Sigmoid colon (tissue), 4 donors: Measurements from ENCODE around the gene HLA-DQB2.

Experiments
- EP300 ChIP-seq, 4 donors: sonication (generic); formaldehyde crosslinking; IDR thresholded peaks; one replicate each; pipeline ENCODE4 v1.6.1; 2017; ENCODE audit warnings: antibody characterized with exemption in 4 of 4
- POLR2A ChIP-seq, 2 donors: fragments of 450-650 bp; IDR thresholded peaks; one replicate each; pipeline ENCODE4 v1.6.1; 2016; ENCODE audit warnings: antibody characterized with exemption in 2 of 2, mild to moderate bottlenecking in 2 of 2, moderate library complexity in 2 of 2
- POLR2AphosphoS5 ChIP-seq, 4 donors: sonication (generic); formaldehyde crosslinking; IDR thresholded peaks; one replicate each; pipeline ENCODE4 v1.6.1; 2017; ENCODE audit warnings: antibody characterized with exemption in 4 of 4
- TF ChIP-seq, protein P1 (sequence below), 4 experiments: fragments of 450-650 bp in 3 of 4; fragments of 200-600 bp in 1 of 4; IDR thresholded peaks; one replicate each; pipeline ENCODE4 v1.5.1; 2016 to 2019; ENCODE audit warnings: antibody characterized with exemption in 4 of 4, mild to moderate bottlenecking in 3 of 4, moderate library complexity in 2 of 4

GRCh38 chr6:32759669-32760068 is 3.7 kb downstream of the HLA-DQB2 start:
- TF ChIP-seq, protein P1, sequence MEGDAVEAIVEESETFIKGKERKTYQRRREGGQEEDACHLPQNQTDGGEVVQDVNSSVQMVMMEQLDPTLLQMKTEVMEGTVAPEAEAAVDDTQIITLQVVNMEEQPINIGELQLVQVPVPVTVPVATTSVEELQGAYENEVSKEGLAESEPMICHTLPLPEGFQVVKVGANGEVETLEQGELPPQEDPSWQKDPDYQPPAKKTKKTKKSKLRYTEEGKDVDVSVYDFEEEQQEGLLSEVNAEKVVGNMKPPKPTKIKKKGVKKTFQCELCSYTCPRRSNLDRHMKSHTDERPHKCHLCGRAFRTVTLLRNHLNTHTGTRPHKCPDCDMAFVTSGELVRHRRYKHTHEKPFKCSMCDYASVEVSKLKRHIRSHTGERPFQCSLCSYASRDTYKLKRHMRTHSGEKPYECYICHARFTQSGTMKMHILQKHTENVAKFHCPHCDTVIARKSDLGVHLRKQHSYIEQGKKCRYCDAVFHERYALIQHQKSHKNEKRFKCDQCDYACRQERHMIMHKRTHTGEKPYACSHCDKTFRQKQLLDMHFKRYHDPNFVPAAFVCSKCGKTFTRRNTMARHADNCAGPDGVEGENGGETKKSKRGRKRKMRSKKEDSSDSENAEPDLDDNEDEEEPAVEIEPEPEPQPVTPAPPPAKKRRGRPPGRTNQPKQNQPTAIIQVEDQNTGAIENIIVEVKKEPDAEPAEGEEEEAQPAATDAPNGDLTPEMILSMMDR (IDR thresholded peaks at IDR 0.05) = no peak
- TF ChIP-seq POLR2A (IDR thresholded peaks at IDR 0.05) (no peak), EP300 (IDR thresholded peaks at IDR 0.05) (no peak), POLR2AphosphoS5 (IDR thresholded peaks at IDR 0.05) (no peak)
